Common myeloid progenitor, CD34-positive (primary cell): ENCODE data around the gene ZNF74.
"Not testable (repeated sequence)": the region's sequence is repeated elsewhere in the genome, so short reads cannot be mapped to it uniquely, and the experiment has no call there.

ENCODE experiments used
- CTCF ChIA-PET: fragments of 350-600 bp; sonication (Branson Sonifier 250); formaldehyde crosslinking; loops from one replicate; lab custom pipeline; 2021; ENCODE audit warnings: antibody characterized with exemption; lab: Charles Lee
- POLR2A ChIA-PET: fragments of 350-600 bp; sonication (Branson Sonifier 250); formaldehyde crosslinking; loops from one replicate; lab custom pipeline; 2021; ENCODE audit warnings: antibody characterized with exemption; lab: Charles Lee
- DNase-seq, 3 donors: peaks; one replicate each; pipeline versions ENCODE4 v3.0.0 to v3.0.0-alpha.2; 2013
- H3K27ac ChIP-seq, 2 experiments: 1 replicate in 1 of 2; 2 replicates in 1 of 2; pipeline ENCODE4 v1.7.0; 2013; ENCODE audit warnings: inconsistent platforms in 2 of 2, low read length in 2 of 2, mild to moderate bottlenecking in 2 of 2, low read depth in 1 of 2, moderate library complexity in 1 of 2; ENCODE audit not compliant: severe bottlenecking in 2 of 2, insufficient read depth in 1 of 2, poor library complexity in 1 of 2
- H3K27me3 ChIP-seq, 5 experiments: replicated peaks in 2 of 5; 1 replicate in 3 of 5; 2 replicates in 2 of 5; pipeline versions ENCODE4 v1.6.1 to v1.7.0; 2013; ENCODE audit warnings: low read length in 4 of 5, mild to moderate bottlenecking in 2 of 5, moderate library complexity in 2 of 5, inconsistent platforms in 1 of 5; ENCODE audit not compliant: insufficient read depth in 5 of 5, control insufficient read depth in 4 of 5
- H3K36me3 ChIP-seq, 4 experiments: 1 replicate in 2 of 4; 2 replicates in 2 of 4; pipeline versions ENCODE4 v1.6.1 to v1.7.0; 2013; ENCODE audit warnings: low read length in 3 of 4, control low read depth in 1 of 4, mild to moderate bottlenecking in 1 of 4; ENCODE audit not compliant: control insufficient read depth in 4 of 4, insufficient read depth in 4 of 4
- H3K4me1 ChIP-seq, 4 experiments: 1 replicate in 3 of 4; 2 replicates in 1 of 4; pipeline versions ENCODE4 v1.6.1 to v1.7.1; 2013; ENCODE audit warnings: low read length in 3 of 4, mild to moderate bottlenecking in 3 of 4, control low read depth in 1 of 4, inconsistent platforms in 1 of 4, moderate library complexity in 1 of 4; ENCODE audit not compliant: control insufficient read depth in 4 of 4, insufficient read depth in 4 of 4; ENCODE audit errors: control extremely low read depth in 1 of 4
- H3K4me3 ChIP-seq, 7 experiments: 1 replicate in 4 of 7; 2 replicates in 3 of 7; pipeline versions ENCODE4 v1.5.1 to v1.7.0; 2013; ENCODE audit warnings: mild to moderate bottlenecking in 7 of 7, low read length in 6 of 7, moderate library complexity in 6 of 7, inconsistent platforms in 2 of 7, low read depth in 2 of 7, control low read depth in 1 of 7; ENCODE audit not compliant: insufficient read depth in 4 of 7, control insufficient read depth in 1 of 7; ENCODE audit errors: extremely low read depth in 1 of 7
- H3K9me3 ChIP-seq, 5 experiments: 1 replicate in 4 of 5; 2 replicates in 1 of 5; pipeline versions ENCODE4 v1.6.1 to v1.7.1; 2013; ENCODE audit warnings: low read length in 4 of 5, mild to moderate bottlenecking in 2 of 5, inconsistent platforms in 1 of 5, low read depth in 1 of 5, moderate library complexity in 1 of 5; ENCODE audit not compliant: control insufficient read depth in 4 of 5, insufficient read depth in 2 of 5; ENCODE audit errors: control extremely low read depth in 1 of 5
- WGBS: methylation state at CpG from one replicate; pipeline ENCODE4 v1.1.5; 2013; ENCODE audit not compliant: insufficient coverage; 5-methylcytosine and 5-hydroxymethylcytosine counted together

Gene ZNF74

DNA sequence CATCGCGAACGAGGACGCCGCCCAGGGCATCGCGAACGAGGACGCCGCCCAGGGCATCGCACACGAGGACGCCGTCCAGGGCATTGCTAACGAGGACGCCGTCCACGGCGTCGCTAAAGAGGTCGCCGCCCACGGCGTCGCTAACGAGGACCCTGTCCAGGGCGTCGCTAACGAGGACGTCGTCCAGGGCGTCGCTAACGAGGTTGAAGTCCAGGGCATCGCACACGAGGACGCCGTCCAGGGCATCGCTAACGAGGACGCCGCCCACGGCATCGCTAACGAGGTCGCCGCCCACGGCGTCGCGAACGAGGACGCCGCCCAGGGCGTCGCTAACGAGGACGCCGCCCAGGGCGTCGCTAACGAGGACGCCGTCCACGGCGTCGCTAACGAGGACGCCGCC, 36.0 kb upstream of the ZNF74 start:
- H3K27me3 ChIP-seq, DNase-seq, CTCF ChIA-PET, H3K4me3 ChIP-seq, H3K36me3 ChIP-seq, H3K4me1 ChIP-seq, POLR2A ChIA-PET, H3K9me3 ChIP-seq, H3K27ac ChIP-seq: not testable (repeated sequence)
- 89% methylated on average over 32 of the region's 70 CpGs for WGBS

DNA sequence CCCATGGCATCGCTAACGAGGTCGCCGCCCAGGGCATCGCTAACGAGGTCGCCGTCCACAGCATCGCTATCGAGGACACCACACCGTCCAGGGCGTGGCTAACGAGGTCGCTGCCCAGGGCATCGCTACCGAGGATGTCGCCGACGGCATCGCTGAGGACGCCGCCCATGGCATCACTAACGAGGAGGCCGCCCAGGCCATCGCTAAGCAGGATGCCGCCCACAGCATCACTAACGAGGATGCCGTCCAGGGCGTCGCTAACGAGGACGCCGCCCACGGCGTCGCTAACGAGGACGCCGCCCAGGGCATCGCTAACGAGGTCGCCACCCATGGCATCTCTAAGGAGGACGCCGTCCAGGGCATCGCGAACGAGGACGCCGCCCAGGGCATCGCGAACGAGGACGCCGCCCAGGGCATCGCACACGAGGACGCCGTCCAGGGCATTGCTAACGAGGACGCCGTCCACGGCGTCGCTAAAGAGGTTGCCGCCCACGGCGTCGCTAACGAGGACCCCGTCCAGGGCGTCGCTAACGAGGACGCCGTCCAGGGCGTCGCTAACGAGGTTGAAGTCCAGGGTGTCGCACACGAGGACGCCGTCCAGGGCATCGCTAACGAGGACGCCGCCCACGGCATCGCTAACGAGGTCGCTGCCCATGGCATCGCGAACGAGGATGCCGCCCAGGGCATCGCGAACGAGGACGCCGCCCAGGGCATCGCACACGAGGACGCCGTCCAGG, 35.3 kb upstream of the ZNF74 start:
- DNase-seq, CTCF ChIA-PET, H3K27me3 ChIP-seq, H3K27ac ChIP-seq, POLR2A ChIA-PET, H3K9me3 ChIP-seq, H3K4me3 ChIP-seq, H3K4me1 ChIP-seq, H3K36me3 ChIP-seq: not testable (repeated sequence)
- no CpG with 5 or more reads among the region's 103 CpGs for WGBS

DNA sequence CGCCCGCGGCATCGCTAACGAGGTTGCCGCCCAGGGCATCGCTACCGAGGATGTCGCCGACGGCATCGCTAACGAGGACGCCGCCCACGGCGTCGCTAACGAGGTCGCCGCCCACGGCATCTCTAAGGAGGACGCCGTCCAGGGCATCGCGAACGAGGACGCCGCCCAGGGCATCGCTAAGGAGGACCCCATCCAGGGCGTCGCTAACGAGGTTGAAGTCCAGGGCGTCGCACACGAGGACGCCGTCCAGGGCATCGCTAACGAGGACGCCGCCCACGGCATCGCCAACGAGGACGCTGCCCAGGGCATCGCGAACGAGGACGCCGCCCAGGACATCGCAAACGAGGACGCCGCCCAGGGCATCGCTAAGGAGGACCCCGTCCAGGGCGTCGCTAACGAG, 33.7 kb upstream of the ZNF74 start:
- DNase-seq, H3K27me3 ChIP-seq, H3K4me1 ChIP-seq, CTCF ChIA-PET, H3K36me3 ChIP-seq, H3K4me3 ChIP-seq, POLR2A ChIA-PET, H3K9me3 ChIP-seq, H3K27ac ChIP-seq: not testable (repeated sequence)
- WGBS = 93% methylated on average over 39 of the region's 60 CpGs

DNA sequence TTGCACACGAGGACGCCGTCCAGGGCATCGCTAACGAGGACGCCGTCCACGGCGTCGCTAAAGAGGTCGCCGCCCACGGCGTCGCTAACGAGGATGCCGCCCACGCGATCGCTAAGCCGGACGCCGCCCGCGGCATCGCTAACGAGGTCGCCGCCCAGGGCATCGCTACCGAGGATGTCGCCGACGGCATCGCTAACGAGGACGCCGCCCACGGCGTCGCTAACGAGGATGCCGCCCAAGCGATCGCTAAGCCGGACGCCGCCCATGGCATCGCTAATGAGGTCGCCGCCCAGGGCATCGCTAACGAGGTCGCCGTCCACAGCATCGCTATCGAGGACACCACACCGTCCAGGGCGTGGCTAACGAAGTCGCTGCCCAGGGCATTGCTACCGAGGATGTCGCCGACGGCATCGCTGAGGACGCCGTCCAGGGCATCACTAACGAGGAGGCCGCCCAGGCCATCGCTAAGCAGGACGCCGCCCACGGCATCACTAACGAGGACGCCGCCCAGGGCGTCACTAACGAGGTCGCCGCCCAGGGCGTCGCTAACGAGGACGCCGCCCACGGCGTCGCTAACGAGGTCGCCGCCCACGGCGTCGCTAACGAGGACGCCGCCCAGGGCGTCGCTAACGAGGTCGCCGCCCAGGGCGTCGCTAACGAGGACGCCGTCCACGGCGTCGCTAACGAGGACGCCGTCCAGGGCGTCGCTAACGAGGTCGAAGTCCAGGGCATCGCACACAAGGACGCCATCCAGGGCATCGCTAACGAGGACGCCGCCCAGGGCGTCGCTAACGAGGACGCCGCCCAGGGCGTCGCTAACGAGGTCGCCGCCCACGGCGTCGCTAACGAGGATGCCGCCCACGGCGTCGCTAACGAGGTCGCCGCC, 32.8 kb upstream of the ZNF74 start:
- H3K27ac ChIP-seq, H3K9me3 ChIP-seq, H3K4me1 ChIP-seq, H3K4me3 ChIP-seq, POLR2A ChIA-PET, H3K27me3 ChIP-seq, DNase-seq, H3K36me3 ChIP-seq, CTCF ChIA-PET: not testable (repeated sequence)
- WGBS = 93% methylated on average over 60 of the region's 145 CpGs

DNA sequence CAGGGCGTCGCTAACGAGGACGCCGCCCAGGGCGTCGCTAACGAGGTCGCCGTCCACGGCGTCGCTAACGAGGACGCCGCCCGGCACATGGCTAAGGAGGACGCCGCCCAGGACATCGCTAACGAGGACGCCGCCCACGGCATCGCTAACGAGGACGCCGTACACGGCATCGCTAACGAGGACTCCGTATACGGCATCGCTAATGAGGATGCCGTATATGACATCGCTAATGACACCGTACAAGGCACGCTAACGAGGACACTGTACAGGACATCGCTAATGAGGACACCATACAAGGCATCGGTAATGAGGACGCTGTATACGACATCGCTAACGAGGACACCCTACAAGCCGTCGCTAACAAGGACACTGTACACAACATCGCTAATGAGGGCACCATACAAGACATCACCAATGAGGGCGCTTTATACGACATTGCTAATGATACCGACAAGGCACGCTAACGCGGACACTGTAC, 32.2 kb upstream of the ZNF74 start:
- H3K36me3 ChIP-seq, H3K4me1 ChIP-seq, H3K9me3 ChIP-seq, H3K27ac ChIP-seq, POLR2A ChIA-PET, DNase-seq, CTCF ChIA-PET, H3K27me3 ChIP-seq, H3K4me3 ChIP-seq: not testable (repeated sequence)
- 95% methylated on average over 42 of the region's 54 CpGs for WGBS

DNA sequence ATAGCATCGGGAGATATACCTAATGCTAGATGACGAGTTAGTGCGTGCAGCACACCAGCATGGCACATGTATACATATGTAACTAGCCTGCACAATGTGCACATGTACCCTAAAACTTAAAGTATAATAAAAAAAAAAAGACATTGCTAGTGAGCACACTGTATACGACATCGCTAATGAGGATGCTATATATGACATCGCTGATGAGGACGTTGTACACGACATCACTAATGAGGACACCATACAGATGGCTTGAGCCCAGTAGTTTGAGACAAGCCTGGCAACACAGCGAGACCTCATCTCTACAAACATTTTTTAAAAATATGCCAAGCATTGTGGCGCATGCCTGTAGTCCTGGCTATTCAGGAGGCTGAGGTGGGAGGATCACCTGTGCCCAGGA, 31.5 kb upstream of the ZNF74 start:
- H3K4me1 ChIP-seq, POLR2A ChIA-PET, H3K27ac ChIP-seq, H3K27me3 ChIP-seq, H3K4me3 ChIP-seq, H3K9me3 ChIP-seq, DNase-seq, CTCF ChIA-PET, H3K36me3 ChIP-seq: not testable (repeated sequence)
- 100% methylated on average over 5 of the region's 10 CpGs for WGBS
